NCI-H774 (cell line): ENCODE measurements around the gene LDLRAD2.
"Not testable (repeated sequence)": the region's sequence is repeated elsewhere in the genome, so short reads cannot be mapped to it uniquely, and the experiment has no call there.

ENCODE experiments used
- DNase-seq: peaks from one replicate; lab custom pipeline; 2025; lab: John Stamatoyannopoulos, UW

Gene LDLRAD2

GRCh38 chr1:21823980-21824702, 12.1 kb downstream of the LDLRAD2 start:
- DNase-seq: no peak

- no peak for DNase-seq
Observed at GRCh38 chr1:21824926-21825325, 12.9 kb downstream of the LDLRAD2 start.

- no peak for DNase-seq
Observed at GRCh38 chr1:21825393-21825792, 13.3 kb downstream of the LDLRAD2 start.

GRCh38 chr1:21826694-21827093, 14.6 kb downstream of the LDLRAD2 start:
- DNase-seq: not testable (repeated sequence)

- DNase-seq: no peak
Observed at GRCh38 chr1:21827141-21827679, 15.1 kb downstream of the LDLRAD2 start.

- DNase-seq: no peak
Observed at GRCh38 chr1:21828075-21828474, 16.0 kb downstream of the LDLRAD2 start.

GRCh38 chr1:21828506-21829210, 16.6 kb downstream of the LDLRAD2 start:
- no peak for DNase-seq

- no peak for DNase-seq
Observed at GRCh38 chr1:21829294-21829693, 17.2 kb downstream of the LDLRAD2 start.

GRCh38 chr1:21830792-21831453, 18.9 kb downstream of the LDLRAD2 start:
- no peak for DNase-seq

- DNase-seq: no peak
Observed at GRCh38 chr1:21831454-21831970, 19.4 kb downstream of the LDLRAD2 start.

GRCh38 chr1:21833392-21833976, 21.4 kb downstream of the LDLRAD2 start:
- DNase-seq: no peak

GRCh38 chr1:21834094-21834493, 22.0 kb downstream of the LDLRAD2 start:
- DNase-seq: no peak

GRCh38 chr1:21834666-21835065, 22.6 kb downstream of the LDLRAD2 start:
- DNase-seq: no peak

- DNase-seq: no peak
Observed at GRCh38 chr1:21836010-21836409, 23.9 kb downstream of the LDLRAD2 start.

- DNase-seq: no peak
Observed at GRCh38 chr1:21836729-21837128, 24.7 kb downstream of the LDLRAD2 start.

- DNase-seq: no peak
Observed at GRCh38 chr1:21837476-21837875, 25.4 kb downstream of the LDLRAD2 start.

- no peak for DNase-seq
Observed at GRCh38 chr1:21838359-21839157, 26.5 kb downstream of the LDLRAD2 start.

GRCh38 chr1:21839337-21840037, 27.4 kb downstream of the LDLRAD2 start:
- no peak for DNase-seq

- DNase-seq: no peak
Observed at GRCh38 chr1:21840981-21841380, 28.9 kb downstream of the LDLRAD2 start.

- no peak for DNase-seq
Observed at GRCh38 chr1:21841852-21842466, 29.9 kb downstream of the LDLRAD2 start.
